AML-193 (cell line): ENCODE results near the gene RGMA.
"Not testable (repeated sequence)": the region's sequence is repeated elsewhere in the genome, so short reads cannot be mapped to it uniquely, and the experiment has no call there.

Experiments used
- DNase-seq, 2 experiments: peaks; one replicate each; lab custom pipeline; 2025; lab: John Stamatoyannopoulos, UW

Gene RGMA

DNA sequence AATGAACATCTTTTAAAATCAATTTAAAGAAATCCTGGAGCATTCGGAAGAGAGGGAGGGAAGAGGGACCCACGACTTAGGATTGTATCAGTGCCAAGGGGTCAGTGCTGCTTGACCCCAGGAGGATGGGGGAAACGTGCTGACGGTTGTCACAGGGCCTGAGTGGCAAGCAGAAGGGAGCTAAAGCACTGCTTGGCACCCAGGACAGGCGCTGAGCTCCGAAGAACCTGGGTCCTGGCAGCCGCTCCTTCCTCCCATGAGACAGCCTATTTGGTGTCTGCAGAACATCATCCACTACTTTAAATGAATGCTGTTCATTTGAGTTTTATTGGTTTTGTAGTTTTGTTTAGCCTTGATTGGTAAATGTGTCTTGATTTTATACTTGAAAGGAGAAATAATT lies 54.5 kb downstream of the RGMA start:
- no peak for DNase-seq

- DNase-seq: no peak
Observed at GRCh38 chr15:93033434-93034045, 55.5 kb downstream of the RGMA start.

- DNase-seq: not testable (repeated sequence)
Observed at GRCh38 chr15:93032515-93033206, 56.4 kb downstream of the RGMA start.

- DNase-seq: not testable (repeated sequence)
Observed at GRCh38 chr15:93031557-93032384, 57.2 kb downstream of the RGMA start.

DNA sequence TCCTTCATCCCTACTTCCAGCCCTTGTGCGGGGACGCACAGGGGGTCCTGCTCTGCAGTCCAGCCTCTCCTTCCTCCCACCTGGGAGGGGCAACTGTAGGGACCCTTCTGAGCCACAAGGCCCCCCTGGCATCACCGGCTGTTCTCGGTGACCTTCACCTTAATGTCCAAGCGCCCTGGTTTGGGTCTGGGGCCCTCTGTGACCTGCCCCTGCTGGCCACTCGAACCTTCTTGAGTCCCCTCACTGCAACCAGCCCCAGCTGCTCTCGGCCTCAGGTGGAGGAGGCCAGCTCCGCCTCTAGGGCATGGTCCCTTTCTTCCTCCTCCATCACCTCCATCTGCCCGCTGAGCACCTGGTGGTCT lies 57.9 kb downstream of the RGMA start:
- DNase-seq: no peak

DNA sequence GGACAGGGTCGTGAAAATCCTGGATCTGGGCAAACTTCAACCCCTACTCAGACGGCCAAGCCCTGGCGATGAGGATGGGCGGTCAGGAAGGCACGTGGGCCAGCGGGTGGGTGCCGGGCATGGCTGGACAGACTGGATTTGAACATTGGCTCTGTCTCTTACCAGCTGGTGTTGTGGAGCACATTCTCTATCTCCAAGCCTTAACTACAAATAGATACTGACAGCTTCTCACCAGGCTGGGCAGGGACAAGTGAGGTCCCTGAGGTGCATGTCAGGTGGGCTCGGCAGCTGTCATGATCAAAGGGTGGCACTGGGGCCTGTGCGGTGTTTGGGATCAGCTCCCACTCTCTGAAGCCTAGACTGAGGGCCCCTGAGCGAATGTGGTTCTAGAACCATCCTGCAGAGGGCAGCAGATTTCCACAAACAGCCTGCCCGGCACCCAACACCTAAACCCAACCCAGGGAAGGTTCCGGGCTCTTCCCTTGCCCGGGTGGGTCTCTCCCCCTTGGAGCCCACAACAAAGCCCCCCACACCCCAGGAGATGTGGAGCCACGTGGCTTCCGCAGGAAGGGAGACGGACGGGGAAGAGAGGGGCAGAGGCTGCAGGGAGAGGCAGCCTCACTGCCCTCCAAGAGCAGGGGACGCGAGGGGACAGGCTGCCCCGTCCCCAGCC lies 58.4 kb downstream of the RGMA start:
- DNase-seq: peak; percentile 11 to 34

- DNase-seq: no peak
Observed at GRCh38 chr15:93029836-93030429, 59.1 kb downstream of the RGMA start.

GRCh38 chr15:93029214-93029835 lies 59.7 kb downstream of the RGMA start:
- DNase-seq: no peak

DNA sequence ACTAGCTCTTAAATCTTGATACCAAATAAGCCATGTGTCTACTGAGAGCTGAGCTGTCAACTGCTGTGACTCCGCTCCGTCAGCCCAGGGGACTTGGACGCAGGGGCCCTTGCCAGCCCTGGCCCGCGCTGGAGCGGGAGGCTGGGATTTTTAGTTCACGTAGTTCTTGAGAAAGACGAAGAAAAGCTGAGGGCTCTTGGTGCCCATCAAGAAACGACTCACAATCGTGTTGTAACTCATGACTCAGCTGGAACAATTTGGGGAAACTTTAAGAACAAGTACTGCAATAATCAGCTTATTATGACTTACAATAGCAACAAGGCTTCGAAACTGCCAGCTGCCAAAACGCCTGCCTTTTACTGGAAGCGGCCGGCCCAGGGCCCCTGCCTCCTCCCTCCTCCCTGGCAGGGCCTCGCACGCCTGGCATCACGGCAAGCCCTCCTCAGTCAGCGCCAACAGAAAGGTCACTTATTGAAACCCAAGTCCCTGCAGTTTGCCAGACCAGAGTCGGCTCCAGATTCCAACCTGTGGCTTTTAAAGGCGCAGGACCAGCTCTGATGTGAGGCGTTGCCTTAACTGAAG lies 60.3 kb downstream of the RGMA start:
- DNase-seq: peak; percentile 51 to 55

DNA sequence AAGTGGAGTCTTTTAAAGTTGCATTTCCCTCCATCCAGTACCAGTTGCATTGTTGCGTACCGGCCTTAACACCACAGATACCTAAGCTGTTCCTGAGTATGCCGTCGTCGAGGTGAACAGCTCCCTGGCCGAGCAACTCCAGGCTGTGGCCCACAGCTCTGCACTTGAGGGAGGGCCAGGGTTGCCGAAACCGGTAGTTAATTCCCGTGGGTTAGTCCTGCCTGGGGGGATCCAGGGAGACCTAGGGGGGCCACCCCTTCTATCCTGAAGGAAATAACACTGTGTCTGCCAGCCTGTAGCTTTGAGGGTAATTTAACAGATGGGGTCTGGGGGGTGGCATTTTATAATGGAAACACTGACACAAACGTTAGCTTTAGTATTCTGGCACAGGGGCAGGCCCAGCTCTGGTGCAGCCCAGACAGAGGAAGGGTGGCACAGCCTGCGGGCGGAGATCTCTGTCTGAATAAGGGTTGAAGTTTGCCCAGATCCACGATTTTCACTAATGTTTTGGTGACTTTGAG lies 60.8 kb downstream of the RGMA start:
- no peak for DNase-seq

DNA sequence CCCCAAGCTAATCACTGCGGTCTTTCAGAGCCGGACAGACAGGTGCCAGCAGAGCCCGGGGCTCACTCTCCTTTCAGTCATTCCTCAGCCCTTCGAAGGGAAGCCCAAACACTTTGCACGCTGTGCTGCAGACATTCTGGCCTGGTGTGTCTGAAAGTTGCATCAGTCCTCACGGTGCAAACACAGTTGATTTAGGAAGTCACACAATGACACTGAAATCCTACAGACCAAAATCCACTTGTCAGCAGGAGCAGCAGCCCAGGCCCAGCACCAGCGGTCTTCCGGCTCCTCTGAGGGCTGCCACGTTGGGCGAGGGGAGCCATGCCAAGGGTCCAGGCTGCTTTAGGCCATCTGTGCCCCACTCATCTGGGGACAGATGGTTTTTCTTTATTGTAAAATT lies 61.6 kb downstream of the RGMA start:
- no peak for DNase-seq

DNA sequence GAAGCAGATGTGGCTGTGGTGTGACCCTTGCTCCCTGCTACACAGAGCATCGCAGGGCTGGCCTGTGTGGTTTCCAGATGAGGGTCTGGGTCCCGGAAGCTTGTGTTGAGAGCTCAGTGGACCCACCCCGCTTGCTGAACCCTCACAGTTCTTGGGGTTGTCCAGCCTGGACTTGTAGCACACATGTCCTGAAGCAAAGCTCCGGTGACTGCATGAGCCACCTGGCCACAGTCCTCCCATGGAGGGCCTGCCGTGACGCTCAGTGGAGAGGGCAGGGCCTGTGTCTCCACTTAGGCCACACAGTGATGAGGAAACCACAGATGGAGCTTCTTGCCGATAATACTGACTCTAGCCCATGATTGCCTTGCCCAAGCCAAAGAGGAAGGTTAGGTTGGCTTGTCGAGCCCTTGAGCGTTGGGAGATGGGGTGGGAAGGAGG lies 62.6 kb downstream of the RGMA start:
- no peak for DNase-seq

DNA sequence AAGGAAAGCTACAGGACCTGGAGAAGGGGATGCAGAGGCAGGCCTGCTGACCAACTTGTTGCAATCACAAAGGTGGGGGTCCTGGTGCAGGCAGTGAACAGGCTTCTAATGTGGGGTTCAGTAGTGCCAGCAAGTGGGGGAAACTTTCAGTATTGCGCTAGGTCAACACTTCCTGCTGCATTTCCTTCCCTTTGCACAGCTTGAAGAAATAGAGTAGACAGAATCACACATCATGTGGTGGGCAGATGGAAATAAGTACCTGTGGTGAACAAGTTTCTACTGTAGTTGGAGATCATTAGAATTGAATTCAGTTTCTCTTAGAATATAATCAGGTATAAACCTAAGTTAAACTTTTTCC lies 63.4 kb downstream of the RGMA start:
- peak in 1 of 2 experiments; percentile 45 for DNase-seq

DNA sequence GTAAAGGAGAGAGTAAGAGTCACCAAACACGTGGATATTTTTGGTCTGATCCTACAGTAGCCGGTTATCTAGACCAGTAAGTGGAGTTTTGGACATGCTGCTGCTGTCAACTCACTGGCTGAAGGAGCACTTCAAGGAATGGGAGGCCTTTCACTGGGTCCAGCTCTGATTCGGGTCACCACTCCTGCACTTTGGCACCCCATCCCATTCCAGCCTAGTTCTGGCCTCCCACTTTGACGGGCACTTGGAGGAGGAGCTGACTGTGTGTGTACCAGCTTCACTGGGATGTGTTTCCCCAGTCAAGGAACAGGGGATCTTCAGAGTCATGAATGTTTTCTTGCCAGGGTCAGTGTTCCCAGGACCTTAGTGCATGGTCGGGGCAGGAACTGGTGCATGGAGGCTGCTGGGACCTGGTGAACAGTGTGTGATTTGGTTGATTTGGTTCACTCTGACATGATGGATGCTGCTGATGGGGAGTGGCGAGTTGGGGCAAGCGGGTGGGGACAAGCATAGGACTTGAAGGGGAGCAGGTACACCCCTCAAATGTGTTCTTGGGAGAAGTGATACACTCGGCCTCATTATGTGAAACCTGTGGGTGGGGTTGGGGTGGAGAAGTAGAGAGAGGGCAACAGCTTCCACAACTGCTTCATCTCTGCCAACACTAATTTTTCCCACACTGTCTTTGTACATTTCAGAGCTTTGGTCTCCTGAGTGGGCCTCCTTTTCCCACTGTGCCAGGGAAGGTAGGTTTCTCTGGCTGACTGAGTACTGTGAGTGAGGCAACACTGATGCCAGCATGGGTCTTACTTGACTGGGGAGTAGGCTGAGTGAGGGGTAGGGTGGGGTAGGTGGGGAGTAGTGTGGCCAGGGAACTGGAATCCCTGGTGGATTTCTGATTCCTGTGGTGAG lies 64.0 kb downstream of the RGMA start:
- no peak for DNase-seq

GRCh38 chr15:93024293-93024692 lies 64.7 kb downstream of the RGMA start:
- DNase-seq: no peak

- no peak for DNase-seq
Observed at GRCh38 chr15:93020976-93021772, 67.8 kb downstream of the RGMA start.

- DNase-seq: no peak
Observed at GRCh38 chr15:93019971-93020370, 69.0 kb downstream of the RGMA start.

GRCh38 chr15:93019090-93019489 lies 69.9 kb downstream of the RGMA start:
- no peak for DNase-seq

- DNase-seq: no peak
Observed at GRCh38 chr15:93018574-93018973, 70.4 kb downstream of the RGMA start.
